Peyer's patch (tissue), 4 donors: ENCODE data around the gene DDX28.

Experiments
- POLR2A ChIP-seq, 2 donors: fragments of 450-650 bp; IDR thresholded peaks; one replicate each; pipeline ENCODE4 v1.5.1; 2017; ENCODE audit warnings: antibody characterized with exemption in 2 of 2, mild to moderate bottlenecking in 2 of 2, moderate library complexity in 2 of 2
- TF ChIP-seq, protein P1 (sequence below), 6 experiments: fragments of 450-650 bp in 4 of 6; fragments of 200-600 bp in 2 of 6; sonication (generic) in 1 of 6; IDR thresholded peaks; one replicate each; pipeline ENCODE4 v1.5.1; 2017 to 2019; ENCODE audit warnings: antibody characterized with exemption in 6 of 6, mild to moderate bottlenecking in 3 of 6, moderate library complexity in 1 of 6

DNA sequence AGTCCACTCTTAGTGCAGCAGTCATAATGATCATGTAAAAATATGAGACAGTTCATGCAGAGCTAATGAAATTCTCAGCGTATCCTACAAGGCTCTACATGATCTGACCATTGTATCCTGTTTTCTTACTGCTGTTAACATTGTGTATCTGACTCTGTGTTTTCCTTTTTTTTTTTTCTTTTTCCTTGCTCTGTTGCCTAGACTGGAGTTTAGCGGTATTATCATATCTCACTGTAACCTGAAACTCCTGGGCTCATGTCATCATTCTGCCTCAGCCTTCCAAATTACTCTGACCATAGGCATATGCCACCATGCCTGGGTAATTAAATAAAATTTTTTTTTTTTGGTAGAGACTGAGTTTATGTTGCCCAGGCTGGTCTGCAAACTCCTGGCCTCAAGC, 12.2 kb upstream of the DDX28 start:
- TF ChIP-seq, protein P1, sequence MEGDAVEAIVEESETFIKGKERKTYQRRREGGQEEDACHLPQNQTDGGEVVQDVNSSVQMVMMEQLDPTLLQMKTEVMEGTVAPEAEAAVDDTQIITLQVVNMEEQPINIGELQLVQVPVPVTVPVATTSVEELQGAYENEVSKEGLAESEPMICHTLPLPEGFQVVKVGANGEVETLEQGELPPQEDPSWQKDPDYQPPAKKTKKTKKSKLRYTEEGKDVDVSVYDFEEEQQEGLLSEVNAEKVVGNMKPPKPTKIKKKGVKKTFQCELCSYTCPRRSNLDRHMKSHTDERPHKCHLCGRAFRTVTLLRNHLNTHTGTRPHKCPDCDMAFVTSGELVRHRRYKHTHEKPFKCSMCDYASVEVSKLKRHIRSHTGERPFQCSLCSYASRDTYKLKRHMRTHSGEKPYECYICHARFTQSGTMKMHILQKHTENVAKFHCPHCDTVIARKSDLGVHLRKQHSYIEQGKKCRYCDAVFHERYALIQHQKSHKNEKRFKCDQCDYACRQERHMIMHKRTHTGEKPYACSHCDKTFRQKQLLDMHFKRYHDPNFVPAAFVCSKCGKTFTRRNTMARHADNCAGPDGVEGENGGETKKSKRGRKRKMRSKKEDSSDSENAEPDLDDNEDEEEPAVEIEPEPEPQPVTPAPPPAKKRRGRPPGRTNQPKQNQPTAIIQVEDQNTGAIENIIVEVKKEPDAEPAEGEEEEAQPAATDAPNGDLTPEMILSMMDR (IDR thresholded peaks at IDR 0.05) = no peak
- TF ChIP-seq POLR2A (IDR thresholded peaks at IDR 0.05) = no peak
